Measurements from ENCODE around the gene MYF6.

DNA sequence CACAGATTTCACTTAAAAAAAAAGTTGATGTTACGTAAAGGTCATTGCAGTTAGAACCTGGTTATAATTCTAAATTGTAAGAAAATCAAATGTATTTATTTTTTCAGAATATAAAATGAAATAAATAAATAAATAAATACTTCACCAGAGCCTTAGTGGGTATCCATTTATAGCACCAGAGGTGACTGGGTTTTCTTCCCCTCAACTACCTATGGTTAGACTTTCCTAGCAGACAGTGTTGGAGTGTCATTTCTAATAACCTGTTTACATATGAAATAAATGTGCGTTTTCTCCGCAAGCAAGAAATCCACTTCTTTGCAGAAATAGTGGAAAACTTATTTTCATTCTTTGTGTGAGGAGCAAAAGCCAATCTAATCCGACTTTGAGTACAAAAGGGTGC is 6.0 kb downstream of the MYF6 start:
- TF ChIP-seq, protein P1, sequence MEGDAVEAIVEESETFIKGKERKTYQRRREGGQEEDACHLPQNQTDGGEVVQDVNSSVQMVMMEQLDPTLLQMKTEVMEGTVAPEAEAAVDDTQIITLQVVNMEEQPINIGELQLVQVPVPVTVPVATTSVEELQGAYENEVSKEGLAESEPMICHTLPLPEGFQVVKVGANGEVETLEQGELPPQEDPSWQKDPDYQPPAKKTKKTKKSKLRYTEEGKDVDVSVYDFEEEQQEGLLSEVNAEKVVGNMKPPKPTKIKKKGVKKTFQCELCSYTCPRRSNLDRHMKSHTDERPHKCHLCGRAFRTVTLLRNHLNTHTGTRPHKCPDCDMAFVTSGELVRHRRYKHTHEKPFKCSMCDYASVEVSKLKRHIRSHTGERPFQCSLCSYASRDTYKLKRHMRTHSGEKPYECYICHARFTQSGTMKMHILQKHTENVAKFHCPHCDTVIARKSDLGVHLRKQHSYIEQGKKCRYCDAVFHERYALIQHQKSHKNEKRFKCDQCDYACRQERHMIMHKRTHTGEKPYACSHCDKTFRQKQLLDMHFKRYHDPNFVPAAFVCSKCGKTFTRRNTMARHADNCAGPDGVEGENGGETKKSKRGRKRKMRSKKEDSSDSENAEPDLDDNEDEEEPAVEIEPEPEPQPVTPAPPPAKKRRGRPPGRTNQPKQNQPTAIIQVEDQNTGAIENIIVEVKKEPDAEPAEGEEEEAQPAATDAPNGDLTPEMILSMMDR (conservative IDR thresholded peaks at IDR 0.05; ENCODE audit: low read depth, low read length): no peak
- TF ChIP-seq EZH2 (IDR thresholded peaks at IDR 0.05; ENCODE audit: borderline replicate concordance, low read depth, low read length, poor library complexity, severe bottlenecking): no peak

Measured in A673 (cell line).